ENCODE measurements around the gene CACNA1B.

- TF ChIP-seq POLR2A (IDR thresholded peaks at IDR 0.05) (no peak), CTCF (IDR thresholded peaks at IDR 0.05) (no peak), EP300 (IDR thresholded peaks at IDR 0.05) (no peak), POLR2AphosphoS5 (IDR thresholded peaks at IDR 0.05) (no peak)
Measured at GRCh38 chr9:138077126-138077525, 199.5 kb downstream of the CACNA1B start.
